GM23338 (cell line): ENCODE data around the gene PAK4. TPM values are rescaled to one million over a fixed set of nuclear protein-coding genes. Genes with fewer than 3 reads are reported as not detected.

Source experiments
- ATAC-seq: fragments of 200-7000 bp; cut with Tn5 transposase; 3 replicates; pipeline ENCODE4 v1.9.1; 2020
- DNase-seq: peaks from one replicate; pipeline ENCODE4 v3.0.0-alpha.2; 2015; ENCODE audit warnings: low spot score
- H2AFZ ChIP-seq: fragments of 200-600 bp; sonication (generic); 2 replicates; pipeline ENCODE4 v1.8.0; 2016; ENCODE audit warnings: antibody characterized with exemption, mild to moderate bottlenecking, moderate library complexity
- H3F3A ChIP-seq: fragments of 200-600 bp; sonication (generic); replicated peaks from 2 replicates; pipeline ENCODE4 v1.8.0; 2017; ENCODE audit warnings: antibody characterized with exemption, mixed run types, low read depth
- H3K27ac ChIP-seq: fragments of 200-600 bp; sonication (generic); 2 replicates; pipeline ENCODE4 v1.6.1; 2016; ENCODE audit warnings: low read depth
- H3K27me3 ChIP-seq: fragments of 200-600 bp; sonication (generic); 2 replicates; pipeline ENCODE4 v1.8.0; 2016; ENCODE audit warnings: mild to moderate bottlenecking, mixed run types, moderate library complexity; ENCODE audit not compliant: insufficient read depth
- H3K36me3 ChIP-seq: fragments of 200-600 bp; sonication (generic); 2 replicates; pipeline ENCODE4 v1.8.0; 2016; ENCODE audit warnings: mild to moderate bottlenecking; ENCODE audit not compliant: insufficient read depth
- H3K4me1 ChIP-seq: fragments of 200-600 bp; sonication (generic); 2 replicates; pipeline ENCODE4 v1.8.0; 2016; ENCODE audit warnings: mild to moderate bottlenecking, moderate library complexity; ENCODE audit not compliant: insufficient read depth
- H3K4me2 ChIP-seq: fragments of 200-600 bp; sonication (generic); 2 replicates; pipeline ENCODE4 v1.7.1; 2017; ENCODE audit warnings: mixed run types
- H3K4me3 ChIP-seq: fragments of 200-600 bp; sonication (generic); 2 replicates; pipeline ENCODE4 v1.6.1; 2016; ENCODE audit warnings: mixed run types
- H3K79me2 ChIP-seq: fragments of 200-600 bp; sonication (generic); replicated peaks from 2 replicates; pipeline ENCODE4 v1.8.0; 2017; ENCODE audit warnings: mild to moderate bottlenecking; ENCODE audit not compliant: insufficient read depth
- H3K9me2 ChIP-seq: fragments of 200-600 bp; sonication (generic); 2 replicates; pipeline ENCODE4 v1.8.0; 2017; ENCODE audit not compliant: insufficient read depth
- H4K20me1 ChIP-seq: fragments of 200-600 bp; sonication (generic); replicated peaks from 2 replicates; pipeline ENCODE4 v1.8.0; 2017; ENCODE audit warnings: mild to moderate bottlenecking; ENCODE audit not compliant: insufficient read depth
- H3K27ac Mint-ChIP-seq: 2 replicates; pipeline ENCODE4 v1.8.0; 2020; ENCODE audit warnings: inconsistent platforms, mild to moderate bottlenecking, moderate library complexity, mixed read lengths
- H3K27me3 Mint-ChIP-seq: 3 replicates; pipeline ENCODE4 v1.8.0; 2022; ENCODE audit warnings: low read depth, mild to moderate bottlenecking, moderate library complexity, mixed read lengths, inconsistent platforms; ENCODE audit not compliant: insufficient read depth, poor library complexity
- H3K36me3 Mint-ChIP-seq: 3 replicates; pipeline ENCODE4 v1.8.0; 2021; ENCODE audit warnings: low read depth, mild to moderate bottlenecking, inconsistent platforms, moderate library complexity, mixed read lengths
- H3K4me1 Mint-ChIP-seq: 3 replicates; pipeline ENCODE4 v1.8.0; 2020; ENCODE audit warnings: mild to moderate bottlenecking, inconsistent platforms, mixed read lengths
- H3K4me3 Mint-ChIP-seq: 3 replicates; pipeline ENCODE4 v1.8.0; 2021; ENCODE audit warnings: moderate library complexity, mild to moderate bottlenecking, inconsistent platforms, mixed read lengths
- H3K9me3 Mint-ChIP-seq: 3 replicates; pipeline ENCODE4 v1.8.0; 2020; ENCODE audit warnings: moderate library complexity, mild to moderate bottlenecking, inconsistent platforms, mixed read lengths
- CREB1 ChIP-seq: fragments of 250-450 bp; sonication (Bioruptor Pico); IDR thresholded peaks from 2 replicates; pipeline ENCODE4 v1.5.0; 2020; ENCODE audit warnings: low read depth, mild to moderate bottlenecking, moderate library complexity
- EZH2phosphoT487 ChIP-seq: fragments of 200-600 bp; sonication (generic); IDR thresholded peaks from one replicate; pipeline ENCODE4 v1.8.1; 2018; ENCODE audit warnings: antibody characterized with exemption; ENCODE audit not compliant: unreplicated experiment
- JUNB ChIP-seq: IDR thresholded peaks from one replicate; pipeline ENCODE4 v1.6.1; 2016; ENCODE audit warnings: antibody characterized with exemption; ENCODE audit not compliant: unreplicated experiment
- STAT1 ChIP-seq: IDR thresholded peaks from one replicate; pipeline ENCODE4 v1.6.1; 2016; ENCODE audit warnings: antibody characterized with exemption; ENCODE audit not compliant: unreplicated experiment
- ZNF331 ChIP-seq: fragments of 250-450 bp; sonication (Bioruptor Pico); IDR thresholded peaks from 2 replicates; pipeline ENCODE4 v1.5.0; 2020; ENCODE audit warnings: low read depth, mild to moderate bottlenecking, moderate library complexity
- polyA plus RNA-seq: library from polyadenylated mRNA; unstranded; fragments of >200 nt; fragmentation: Nextera tagmentation; extraction: Ambion mirVana; gene quantifications from 2 replicates; pipeline ENCODE4 v1.2.1, GENCODE V29; 2016
- total RNA-seq: library from RNA; depleted of rRNA; stranded (reverse); fragments of >200 nt; shearing (Covaris generic); gene quantifications from 2 replicates; pipeline ENCODE4 v1.2.3, GENCODE V29; 2014
- TF ChIP-seq, protein P1 (sequence below): IDR thresholded peaks from one replicate; pipeline ENCODE4 v1.6.1; 2018; ENCODE audit warnings: antibody characterized with exemption; ENCODE audit not compliant: unreplicated experiment
- TF ChIP-seq, protein P2 (sequence below), 2 experiments: fragments of 200-600 bp in 1 of 2; sonication (generic) in 1 of 2; conservative IDR thresholded peaks; 2 replicates each; pipeline versions ENCODE4 v1.5.1 to v1.6.1; 2016 to 2017; ENCODE audit warnings: antibody characterized with exemption in 2 of 2, low read depth in 2 of 2, mild to moderate bottlenecking in 2 of 2, moderate library complexity in 1 of 2
- TF ChIP-seq, protein P3 (sequence below): fragments of 250-450 bp; sonication (Bioruptor Pico); IDR thresholded peaks from 2 replicates; pipeline ENCODE4 v1.5.0; 2020; ENCODE audit warnings: mild to moderate bottlenecking, moderate library complexity

Gene PAK4
- total and polyA plus RNA-seq, 2 experiments from 2014 or later, result 28.7 to 35.4 TPM

DNA sequence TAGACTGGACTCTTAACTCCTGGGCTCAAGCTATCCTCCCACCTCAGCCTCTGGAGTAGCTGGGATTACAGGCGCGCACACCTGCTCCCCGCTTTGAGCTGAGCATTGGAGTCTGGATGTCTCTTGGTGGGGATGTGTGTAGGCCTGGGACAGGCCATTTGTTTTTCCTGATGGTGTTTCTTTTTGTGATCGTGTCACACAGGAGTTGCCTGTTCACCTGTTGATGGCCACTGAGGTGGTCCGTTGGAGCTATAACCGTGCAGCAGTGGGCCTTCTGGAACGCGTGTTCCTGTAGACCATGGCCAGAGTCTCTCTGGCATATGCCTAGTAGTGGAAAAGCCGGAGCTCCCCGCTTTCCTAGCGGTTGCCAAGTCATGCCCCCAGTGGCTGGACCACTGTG is 3.5 kb downstream of the PAK4 start:
- Histone ChIP-seq H2AFZ (no peak overlapping the region), H3F3A (no peaks in the 10 kb centered on the region; the same call in 1 of the 2 replicates), H3K4me1 (peaks cover 39% of the 10 kb centered on the region), H3K79me2 (peaks cover 77% of the 10 kb centered on the region), H3K36me3 (no peaks in the 10 kb centered on the region), H3K27ac (no peak overlapping the region), H3K9me2 (no peaks in the 10 kb centered on the region), H4K20me1 (peaks cover 19% of the 10 kb centered on the region), H3K27me3 (no peaks in the 10 kb centered on the region), H3K4me2 (no peak overlapping the region), H3K4me3 (no peak overlapping the region)
- Mint-ChIP-seq H3K4me3 (no peak overlapping the region), H3K4me1 (peaks cover 62% of the 10 kb centered on the region), H3K27ac (no peak overlapping the region), H3K9me3 (no peaks in the 10 kb centered on the region), H3K27me3 (peaks cover 18% of the 10 kb centered on the region), H3K36me3 (no peaks in the 10 kb centered on the region)
- TF ChIP-seq ZNF331 (CRISPR knock-in tag) (no peak), STAT1 (no peak), CREB1 (CRISPR knock-in tag) (no peak)
- ATAC-seq (no peak), DNase-seq (no peak)

DNA sequence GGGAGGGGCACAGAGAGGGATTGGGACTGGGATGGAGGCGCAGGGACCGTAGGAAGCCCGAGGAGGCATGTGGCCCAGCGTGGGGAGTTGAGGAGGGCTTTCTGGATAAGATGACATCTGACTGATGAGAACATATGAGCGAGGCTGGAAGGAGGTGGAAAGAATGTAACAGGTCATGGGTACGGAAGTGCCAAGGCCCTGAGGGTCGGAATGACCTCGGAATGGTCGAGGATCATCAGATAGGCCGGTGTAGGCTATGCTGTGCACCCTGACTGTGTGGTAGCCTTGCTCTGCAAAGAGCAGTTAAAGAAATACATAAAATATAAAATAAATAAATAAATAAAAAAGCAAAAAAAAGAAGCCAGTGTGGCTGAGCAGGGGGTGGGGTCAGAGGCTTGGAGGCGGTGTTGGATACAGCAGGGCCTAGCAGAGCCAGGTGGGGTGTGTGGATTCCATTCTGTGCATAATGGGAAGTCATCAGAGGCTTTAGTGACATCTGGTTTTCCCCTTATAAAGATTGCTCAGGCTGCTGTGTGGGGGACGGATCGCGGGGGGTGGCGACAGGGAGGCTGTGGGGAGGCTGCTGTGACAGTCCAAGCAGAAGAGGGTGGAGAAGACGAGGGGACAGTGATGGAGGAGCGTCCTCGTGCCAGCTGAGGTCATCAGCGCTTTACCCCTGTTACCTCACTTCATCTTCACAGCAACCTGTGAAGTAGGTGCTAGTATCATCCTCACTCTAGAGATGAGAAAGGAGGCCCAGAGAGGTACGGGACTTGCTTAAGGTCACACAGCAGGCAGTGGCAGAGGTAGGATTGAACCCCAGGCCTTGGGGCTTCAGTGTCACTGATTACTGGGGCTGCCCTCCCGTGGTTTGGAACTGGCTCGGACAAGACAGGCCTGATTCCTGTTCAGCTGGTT is 5.0 kb downstream of the PAK4 start:
- ATAC-seq (no peak), DNase-seq (no peak)
- Histone ChIP-seq H3K27me3 (no peaks in the 10 kb centered on the region), H3K27ac (no peak overlapping the region), H3K4me1 (peaks cover 36% of the 10 kb centered on the region), H3F3A (no peaks in the 10 kb centered on the region; the same call in 1 of the 2 replicates), H3K79me2 (peaks cover 91% of the 10 kb centered on the region), H3K9me2 (no peaks in the 10 kb centered on the region), H2AFZ (no peak overlapping the region), H3K4me3 (no peak overlapping the region), H4K20me1 (peaks cover 24% of the 10 kb centered on the region), H3K36me3 (no peaks in the 10 kb centered on the region), H3K4me2 (no peak overlapping the region)
- TF ChIP-seq, protein P1, sequence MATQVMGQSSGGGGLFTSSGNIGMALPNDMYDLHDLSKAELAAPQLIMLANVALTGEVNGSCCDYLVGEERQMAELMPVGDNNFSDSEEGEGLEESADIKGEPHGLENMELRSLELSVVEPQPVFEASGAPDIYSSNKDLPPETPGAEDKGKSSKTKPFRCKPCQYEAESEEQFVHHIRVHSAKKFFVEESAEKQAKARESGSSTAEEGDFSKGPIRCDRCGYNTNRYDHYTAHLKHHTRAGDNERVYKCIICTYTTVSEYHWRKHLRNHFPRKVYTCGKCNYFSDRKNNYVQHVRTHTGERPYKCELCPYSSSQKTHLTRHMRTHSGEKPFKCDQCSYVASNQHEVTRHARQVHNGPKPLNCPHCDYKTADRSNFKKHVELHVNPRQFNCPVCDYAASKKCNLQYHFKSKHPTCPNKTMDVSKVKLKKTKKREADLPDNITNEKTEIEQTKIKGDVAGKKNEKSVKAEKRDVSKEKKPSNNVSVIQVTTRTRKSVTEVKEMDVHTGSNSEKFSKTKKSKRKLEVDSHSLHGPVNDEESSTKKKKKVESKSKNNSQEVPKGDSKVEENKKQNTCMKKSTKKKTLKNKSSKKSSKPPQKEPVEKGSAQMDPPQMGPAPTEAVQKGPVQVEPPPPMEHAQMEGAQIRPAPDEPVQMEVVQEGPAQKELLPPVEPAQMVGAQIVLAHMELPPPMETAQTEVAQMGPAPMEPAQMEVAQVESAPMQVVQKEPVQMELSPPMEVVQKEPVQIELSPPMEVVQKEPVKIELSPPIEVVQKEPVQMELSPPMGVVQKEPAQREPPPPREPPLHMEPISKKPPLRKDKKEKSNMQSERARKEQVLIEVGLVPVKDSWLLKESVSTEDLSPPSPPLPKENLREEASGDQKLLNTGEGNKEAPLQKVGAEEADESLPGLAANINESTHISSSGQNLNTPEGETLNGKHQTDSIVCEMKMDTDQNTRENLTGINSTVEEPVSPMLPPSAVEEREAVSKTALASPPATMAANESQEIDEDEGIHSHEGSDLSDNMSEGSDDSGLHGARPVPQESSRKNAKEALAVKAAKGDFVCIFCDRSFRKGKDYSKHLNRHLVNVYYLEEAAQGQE, result no peak
- TF ChIP-seq, protein P2, sequence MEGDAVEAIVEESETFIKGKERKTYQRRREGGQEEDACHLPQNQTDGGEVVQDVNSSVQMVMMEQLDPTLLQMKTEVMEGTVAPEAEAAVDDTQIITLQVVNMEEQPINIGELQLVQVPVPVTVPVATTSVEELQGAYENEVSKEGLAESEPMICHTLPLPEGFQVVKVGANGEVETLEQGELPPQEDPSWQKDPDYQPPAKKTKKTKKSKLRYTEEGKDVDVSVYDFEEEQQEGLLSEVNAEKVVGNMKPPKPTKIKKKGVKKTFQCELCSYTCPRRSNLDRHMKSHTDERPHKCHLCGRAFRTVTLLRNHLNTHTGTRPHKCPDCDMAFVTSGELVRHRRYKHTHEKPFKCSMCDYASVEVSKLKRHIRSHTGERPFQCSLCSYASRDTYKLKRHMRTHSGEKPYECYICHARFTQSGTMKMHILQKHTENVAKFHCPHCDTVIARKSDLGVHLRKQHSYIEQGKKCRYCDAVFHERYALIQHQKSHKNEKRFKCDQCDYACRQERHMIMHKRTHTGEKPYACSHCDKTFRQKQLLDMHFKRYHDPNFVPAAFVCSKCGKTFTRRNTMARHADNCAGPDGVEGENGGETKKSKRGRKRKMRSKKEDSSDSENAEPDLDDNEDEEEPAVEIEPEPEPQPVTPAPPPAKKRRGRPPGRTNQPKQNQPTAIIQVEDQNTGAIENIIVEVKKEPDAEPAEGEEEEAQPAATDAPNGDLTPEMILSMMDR (conservative IDR thresholded peaks at IDR 0.05; ENCODE audit: low read depth in 2 of 2), result no peak
- TF ChIP-seq, protein P3, sequence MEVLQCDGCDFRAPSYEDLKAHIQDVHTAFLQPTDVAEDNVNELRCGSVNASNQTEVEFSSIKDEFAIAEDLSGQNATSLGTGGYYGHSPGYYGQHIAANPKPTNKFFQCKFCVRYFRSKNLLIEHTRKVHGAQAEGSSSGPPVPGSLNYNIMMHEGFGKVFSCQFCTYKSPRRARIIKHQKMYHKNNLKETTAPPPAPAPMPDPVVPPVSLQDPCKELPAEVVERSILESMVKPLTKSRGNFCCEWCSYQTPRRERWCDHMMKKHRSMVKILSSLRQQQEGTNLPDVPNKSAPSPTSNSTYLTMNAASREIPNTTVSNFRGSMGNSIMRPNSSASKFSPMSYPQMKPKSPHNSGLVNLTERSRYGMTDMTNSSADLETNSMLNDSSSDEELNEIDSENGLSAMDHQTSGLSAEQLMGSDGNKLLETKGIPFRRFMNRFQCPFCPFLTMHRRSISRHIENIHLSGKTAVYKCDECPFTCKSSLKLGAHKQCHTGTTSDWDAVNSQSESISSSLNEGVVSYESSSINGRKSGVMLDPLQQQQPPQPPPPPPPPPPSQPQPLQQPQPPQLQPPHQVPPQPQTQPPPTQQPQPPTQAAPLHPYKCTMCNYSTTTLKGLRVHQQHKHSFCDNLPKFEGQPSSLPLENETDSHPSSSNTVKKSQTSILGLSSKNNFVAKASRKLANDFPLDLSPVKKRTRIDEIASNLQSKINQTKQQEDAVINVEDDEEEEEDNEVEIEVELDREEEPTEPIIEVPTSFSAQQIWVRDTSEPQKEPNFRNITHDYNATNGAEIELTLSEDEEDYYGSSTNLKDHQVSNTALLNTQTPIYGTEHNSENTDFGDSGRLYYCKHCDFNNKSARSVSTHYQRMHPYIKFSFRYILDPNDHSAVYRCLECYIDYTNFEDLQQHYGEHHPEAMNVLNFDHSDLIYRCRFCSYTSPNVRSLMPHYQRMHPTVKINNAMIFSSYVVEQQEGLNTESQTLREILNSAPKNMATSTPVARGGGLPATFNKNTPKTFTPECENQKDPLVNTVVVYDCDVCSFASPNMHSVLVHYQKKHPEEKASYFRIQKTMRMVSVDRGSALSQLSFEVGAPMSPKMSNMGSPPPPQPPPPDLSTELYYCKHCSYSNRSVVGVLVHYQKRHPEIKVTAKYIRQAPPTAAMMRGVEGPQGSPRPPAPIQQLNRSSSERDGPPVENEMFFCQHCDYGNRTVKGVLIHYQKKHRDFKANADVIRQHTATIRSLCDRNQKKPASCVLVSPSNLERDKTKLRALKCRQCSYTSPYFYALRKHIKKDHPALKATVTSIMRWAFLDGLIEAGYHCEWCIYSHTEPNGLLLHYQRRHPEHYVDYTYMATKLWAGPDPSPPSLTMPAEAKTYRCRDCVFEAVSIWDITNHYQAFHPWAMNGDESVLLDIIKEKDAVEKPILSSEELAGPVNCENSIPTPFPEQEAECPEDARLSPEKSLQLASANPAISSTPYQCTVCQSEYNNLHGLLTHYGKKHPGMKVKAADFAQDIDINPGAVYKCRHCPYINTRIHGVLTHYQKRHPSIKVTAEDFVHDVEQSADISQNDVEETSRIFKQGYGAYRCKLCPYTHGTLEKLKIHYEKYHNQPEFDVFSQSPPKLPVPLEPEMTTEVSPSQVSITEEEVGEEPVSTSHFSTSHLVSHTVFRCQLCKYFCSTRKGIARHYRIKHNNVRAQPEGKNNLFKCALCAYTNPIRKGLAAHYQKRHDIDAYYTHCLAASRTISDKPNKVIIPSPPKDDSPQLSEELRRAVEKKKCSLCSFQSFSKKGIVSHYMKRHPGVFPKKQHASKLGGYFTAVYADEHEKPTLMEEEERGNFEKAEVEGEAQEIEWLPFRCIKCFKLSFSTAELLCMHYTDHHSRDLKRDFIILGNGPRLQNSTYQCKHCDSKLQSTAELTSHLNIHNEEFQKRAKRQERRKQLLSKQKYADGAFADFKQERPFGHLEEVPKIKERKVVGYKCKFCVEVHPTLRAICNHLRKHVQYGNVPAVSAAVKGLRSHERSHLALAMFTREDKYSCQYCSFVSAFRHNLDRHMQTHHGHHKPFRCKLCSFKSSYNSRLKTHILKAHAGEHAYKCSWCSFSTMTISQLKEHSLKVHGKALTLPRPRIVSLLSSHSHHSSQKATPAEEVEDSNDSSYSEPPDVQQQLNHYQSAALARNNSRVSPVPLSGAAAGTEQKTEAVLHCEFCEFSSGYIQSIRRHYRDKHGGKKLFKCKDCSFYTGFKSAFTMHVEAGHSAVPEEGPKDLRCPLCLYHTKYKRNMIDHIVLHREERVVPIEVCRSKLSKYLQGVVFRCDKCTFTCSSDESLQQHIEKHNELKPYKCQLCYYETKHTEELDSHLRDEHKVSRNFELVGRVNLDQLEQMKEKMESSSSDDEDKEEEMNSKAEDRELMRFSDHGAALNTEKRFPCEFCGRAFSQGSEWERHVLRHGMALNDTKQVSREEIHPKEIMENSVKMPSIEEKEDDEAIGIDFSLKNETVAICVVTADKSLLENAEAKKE, result no peak
- no peak for TF ChIP-seq JUNB
- no peak for TF ChIP-seq EZH2phosphoT487
- Mint-ChIP-seq H3K36me3 (no peaks in the 10 kb centered on the region), H3K27ac (peak overlapping the region; percentile 58; the same call in 1 of the 2 replicates), H3K4me3 (no peak overlapping the region), H3K27me3 (peaks cover 16% of the 10 kb centered on the region), H3K4me1 (peaks cover 67% of the 10 kb centered on the region), H3K9me3 (no peaks in the 10 kb centered on the region)
